ENCODE results near the gene POU2AF1. TPM values are rescaled to one million over a fixed set of nuclear protein-coding genes. Genes with fewer than 3 reads are reported as not detected.

Gene POU2AF1, protein sequence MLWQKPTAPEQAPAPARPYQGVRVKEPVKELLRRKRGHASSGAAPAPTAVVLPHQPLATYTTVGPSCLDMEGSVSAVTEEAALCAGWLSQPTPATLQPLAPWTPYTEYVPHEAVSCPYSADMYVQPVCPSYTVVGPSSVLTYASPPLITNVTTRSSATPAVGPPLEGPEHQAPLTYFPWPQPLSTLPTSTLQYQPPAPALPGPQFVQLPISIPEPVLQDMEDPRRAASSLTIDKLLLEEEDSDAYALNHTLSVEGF
- not detected for total RNA-seq

DNA sequence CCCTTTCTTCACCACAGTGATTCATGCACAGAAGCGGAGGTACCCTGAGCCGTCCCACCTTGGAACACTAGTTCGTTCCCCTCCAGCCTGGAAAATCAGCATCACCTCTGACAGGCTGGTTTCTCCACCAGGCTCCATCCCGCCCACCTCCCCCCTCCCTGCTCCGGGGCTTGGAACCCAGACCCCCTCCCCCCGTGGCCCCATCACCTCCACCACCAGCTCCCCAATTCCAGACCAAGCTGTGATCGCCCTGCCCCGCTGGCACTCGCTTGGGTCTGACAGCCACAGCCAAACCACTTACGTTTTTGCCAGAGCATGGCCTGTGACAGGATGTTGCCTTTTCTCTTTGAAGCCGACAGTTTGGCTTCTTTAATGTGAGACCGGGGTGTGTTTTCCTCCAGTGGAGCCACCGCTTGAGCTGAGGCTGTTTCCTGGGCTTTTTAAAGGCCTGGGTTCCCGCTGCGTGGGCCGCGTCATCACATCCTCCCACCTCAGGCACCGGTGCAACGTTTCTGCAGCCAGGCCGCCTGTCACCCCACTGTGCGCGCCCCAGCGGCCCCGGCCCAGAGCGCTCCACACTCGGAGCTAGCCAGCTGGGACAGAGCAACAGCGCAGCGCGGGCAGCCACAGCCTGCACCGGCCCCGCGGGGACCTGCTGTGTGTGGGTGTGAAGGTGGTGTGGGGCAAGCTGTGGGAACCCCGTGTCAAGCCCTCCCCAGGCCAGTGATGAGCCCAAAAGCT, at the start of gene POU2AF1:
Gene POU2AF1 (minus strand): TSS at position 415 of the 741 bp plus-strand sequence. CDS start 98 bp downstream, at position 317.
- Histone ChIP-seq H3K27ac (peak within 1 kb of the TSS; percentile 33), H3K36me3 (no peaks in the 10 kb centered on the region), H3K4me1 (peaks cover 15% of the 10 kb centered on the region), H3K27me3 (no peaks in the 10 kb centered on the region), H3K4me3 (no peak within 1 kb of the TSS), H3K9me3 (no peaks in the 10 kb centered on the region)
- TF ChIP-seq POLR2AphosphoS5 (IDR thresholded peaks at IDR 0.05; ENCODE audit: insufficient read depth in 1 of 2, low read depth in 1 of 2) (no peak), CTCF (IDR thresholded peaks at IDR 0.05) (no peak), POLR2A (IDR thresholded peaks at IDR 0.05) (no peak)
- intact Hi-C loops (cut with DNase I): no loop called here
- DNase-seq (ENCODE audit: extremely low spot score in 2 of 2): no peak

GRCh38 chr11:111428113-111428876, 49.2 kb upstream of the POU2AF1 start:
- no peak for DNase-seq (ENCODE audit: extremely low spot score in 2 of 2)
- intact Hi-C loops (cut with DNase I): no loop called here
- no peak overlapping the region for H3K4me3 ChIP-seq
- H3K36me3 ChIP-seq: no peaks in the 10 kb centered on the region
- H3K9me3 ChIP-seq: no peaks in the 10 kb centered on the region
- TF ChIP-seq CTCF (IDR thresholded peaks at IDR 0.05) (no peak), POLR2AphosphoS5 (IDR thresholded peaks at IDR 0.05; ENCODE audit: insufficient read depth in 1 of 2, low read depth in 1 of 2) (no peak), POLR2A (IDR thresholded peaks at IDR 0.05) (no peak)
- peaks cover 28% of the 10 kb centered on the region for H3K4me1 ChIP-seq
- peak overlapping the region; percentile 29 for H3K27ac ChIP-seq
- H3K27me3 ChIP-seq: no peaks in the 10 kb centered on the region

DNA sequence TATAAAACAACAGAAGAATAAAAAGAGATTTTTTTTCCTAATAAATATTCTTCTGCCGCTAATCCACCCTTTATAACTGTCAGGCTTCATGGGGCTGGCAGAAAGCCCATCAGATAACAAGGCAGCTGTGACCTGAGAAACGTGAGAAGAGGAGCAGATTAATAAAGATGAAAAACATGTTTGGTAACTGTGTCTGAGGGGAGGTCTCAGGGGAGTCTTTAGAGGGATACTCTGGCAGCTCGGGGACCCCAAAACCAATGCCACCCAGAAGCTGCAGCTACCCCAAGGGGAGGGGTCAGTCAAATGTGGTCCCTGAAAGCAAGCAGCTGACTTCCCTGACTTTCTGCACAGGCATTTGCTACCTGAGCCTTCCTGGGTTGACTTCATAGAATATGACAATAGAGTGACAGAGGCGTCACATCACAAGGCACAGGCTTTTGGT, 48.4 kb upstream of the POU2AF1 start:
- DNase-seq (ENCODE audit: extremely low spot score in 2 of 2): no peak
- Histone ChIP-seq H3K27ac (peak overlapping the region; percentile 29), H3K9me3 (no peaks in the 10 kb centered on the region), H3K4me1 (peaks cover 28% of the 10 kb centered on the region), H3K4me3 (no peak overlapping the region), H3K27me3 (no peaks in the 10 kb centered on the region), H3K36me3 (no peaks in the 10 kb centered on the region)
- no peak for TF ChIP-seq POLR2AphosphoS5 (IDR thresholded peaks at IDR 0.05; ENCODE audit: insufficient read depth in 1 of 2, low read depth in 1 of 2)
- no peak for TF ChIP-seq CTCF (IDR thresholded peaks at IDR 0.05)
- no peak for TF ChIP-seq POLR2A (IDR thresholded peaks at IDR 0.05)
- intact Hi-C loops (cut with DNase I): no loop called here

- no peak for TF ChIP-seq POLR2AphosphoS5 (IDR thresholded peaks at IDR 0.05; ENCODE audit: insufficient read depth in 1 of 2, low read depth in 1 of 2)
- TF ChIP-seq CTCF (IDR thresholded peaks at IDR 0.05): no peak
- no peak for TF ChIP-seq POLR2A (IDR thresholded peaks at IDR 0.05)
- H3K4me3 ChIP-seq: no peak overlapping the region
- H3K27me3 ChIP-seq: no peaks in the 10 kb centered on the region
- DNase-seq (ENCODE audit: extremely low spot score in 2 of 2): no peak
- no peak overlapping the region for H3K27ac ChIP-seq
- no peaks in the 10 kb centered on the region for H3K9me3 ChIP-seq
- intact Hi-C loops (cut with DNase I): no loop called here
- peaks cover 28% of the 10 kb centered on the region for H3K4me1 ChIP-seq
- no peaks in the 10 kb centered on the region for H3K36me3 ChIP-seq
These were observed 47.5 kb upstream of the POU2AF1 start for GRCh38 chr11:111426617-111427016.

Data from vagina (tissue), 2 donors.